Stomach (tissue), 19 donors: ENCODE measurements around the gene BID. TPM values are rescaled to one million over a fixed set of nuclear protein-coding genes. Genes with fewer than 3 reads are reported as not detected.
A peak's percentile ranks its signal among the peaks of the same experiment; 100 is the strongest.

Experiments
- DNase-seq, 2 donors: peaks; one replicate each; pipeline versions ENCODE4 v3.0.0 to v3.0.0-alpha.2; 2013 to 2019
- H3K27ac ChIP-seq, 5 donors: fragments of 200-600 bp in 4 of 5; sonication (generic) in 4 of 5; one replicate each; pipeline ENCODE4 v1.5.1; 2013 to 2019; ENCODE audit warnings: mild to moderate bottlenecking in 1 of 5, moderate library complexity in 1 of 5
- H3K27me3 ChIP-seq, 3 donors: fragments of 200-600 bp; sonication (generic); one replicate each; pipeline ENCODE4 v1.5.1; 2017 to 2019; ENCODE audit warnings: mixed run types in 1 of 3
- H3K36me3 ChIP-seq, 4 donors: fragments of 200-600 bp; sonication (generic); 1 replicate in 3 of 4; 2 replicates in 1 of 4; pipeline ENCODE4 v1.5.1; 2016 to 2019
- H3K4me1 ChIP-seq, 4 donors: fragments of 200-600 bp; sonication (generic); one replicate each; pipeline ENCODE4 v1.5.1; 2016 to 2019
- H3K4me3 ChIP-seq, 4 donors: fragments of 200-600 bp; sonication (generic) in 3 of 4; one replicate each; pipeline ENCODE4 v1.5.1; 2016 to 2019; ENCODE audit warnings: mild to moderate bottlenecking in 1 of 4
- H3K9me3 ChIP-seq, 4 donors: fragments of 200-600 bp; sonication (generic); one replicate each; pipeline ENCODE4 v1.5.1; 2016 to 2019
- EP300 ChIP-seq: sonication (generic); formaldehyde crosslinking; IDR thresholded peaks from one replicate; pipeline ENCODE4 v1.6.1; 2017; ENCODE audit warnings: antibody characterized with exemption
- POLR2A ChIP-seq, 4 donors: fragments of 450-650 bp; IDR thresholded peaks; one replicate each; pipeline ENCODE4 v1.6.1; 2016; ENCODE audit warnings: antibody characterized with exemption in 4 of 4, control low read depth in 2 of 4, mild to moderate bottlenecking in 1 of 4, moderate library complexity in 1 of 4
- POLR2AphosphoS5 ChIP-seq, 3 donors: sonication (generic); formaldehyde crosslinking; IDR thresholded peaks; one replicate each; pipeline ENCODE4 v1.6.1; 2016; ENCODE audit warnings: antibody characterized with exemption in 3 of 3
- WGBS, 5 donors: extraction: QIAGEN DNeasy Blood & Tissue Kit in 3 of 5; methylation state at CpG; one replicate each; pipeline versions ENCODE4 v1.1.5 to v1.1.7; 2013 to 2018; 5-methylcytosine and 5-hydroxymethylcytosine counted together
- intact Hi-C: fragments of 100-400 bp; cut with DNase I; formaldehyde crosslinking; loops from one replicate; pipeline ENCODE4 v1.15.1; 2023; ENCODE audit warnings: low total_unique reads
- long read RNA-seq, 10 donors: transcript quantifications; one replicate each; lab custom pipeline, GENCODE V29; 2026
- polyA plus RNA-seq, 3 donors: library from polyadenylated mRNA; stranded (reverse); fragments of 200-250 nt; gene quantifications; one replicate each; pipeline ENCODE4 v1.2.3, GENCODE V29; 2013
- total RNA-seq, 5 donors: library from RNA; depleted of rRNA; stranded (reverse); fragments of >200 nt; gene quantifications; one replicate each; pipeline versions ENCODE4 v1.1.0 to v1.2.3, GENCODE V29; 2014 to 2016
- TF ChIP-seq, protein P1 (sequence below), 7 experiments: fragments of 450-650 bp in 4 of 7; fragments of 200-600 bp in 3 of 7; sonication (generic) in 3 of 7; IDR thresholded peaks; one replicate each; pipeline ENCODE4 v1.5.1; 2016 to 2019; ENCODE audit warnings: antibody characterized with exemption in 7 of 7, control low read depth in 2 of 7, mild to moderate bottlenecking in 1 of 7
- donor health status: healthy with polysubstance abuse.
- donor health status: Bipolar disorder and iron deficiency.
- donor health status: healthy.

The BID gene
- 10 to 100 TPM in 4 of 5 donors, 1 to 10 TPM in 1; 1.2 to 50.9 (median 24.0) TPM for total RNA-seq
- 10 to 100 TPM; 15.2 to 24.4 (median 15.3) TPM for polyA plus RNA-seq
- long read RNA-seq, donor 1, transcript BID-215 (6 exons, 2,199 nt): major isoform, 5 of 6 reads
- long read RNA-seq, donor 1, partial matches to known transcripts: 0 of 6 reads
- long read RNA-seq, donor 1, other reads (novel, unspliced or antisense): 0 of 6 reads
- long read RNA-seq, donor 2, partial matches to known transcripts: 0 of 5 reads
- long read RNA-seq, donor 2, other reads (novel, unspliced or antisense): 0 of 5 reads
- long read RNA-seq, donor 3, transcript BID-215 (6 exons, 2,199 nt): major isoform, 5 of 7 reads
- long read RNA-seq, donor 3, partial matches to known transcripts: 0 of 7 reads
- long read RNA-seq, donor 3, other reads (novel, unspliced or antisense): 0 of 7 reads
- long read RNA-seq, donor 4: 0 reads
- long read RNA-seq, donor 5, partial matches to known transcripts: 0 of 6 reads
- long read RNA-seq, donor 5, other reads (novel, unspliced or antisense): 0 of 6 reads
- long read RNA-seq, donor 6, transcript BID-215 (6 exons, 2,199 nt): major isoform, 16 of 21 reads
- long read RNA-seq, donor 6, partial matches to known transcripts: 0 of 21 reads
- long read RNA-seq, donor 6, other reads (novel, unspliced or antisense): 0 of 21 reads
- long read RNA-seq, donor 7, transcript BID-215 (6 exons, 2,199 nt): major isoform, 8 of 12 reads
- long read RNA-seq, donor 7, partial matches to known transcripts: 0 of 12 reads
- long read RNA-seq, donor 7, other reads (novel, unspliced or antisense): 0 of 12 reads
- long read RNA-seq, donor 8, transcript BID-215 (6 exons, 2,199 nt): major isoform, 7 of 8 reads
- long read RNA-seq, donor 8, partial matches to known transcripts: 0 of 8 reads
- long read RNA-seq, donor 8, other reads (novel, unspliced or antisense): 0 of 8 reads
- long read RNA-seq, donor 9, transcript BID-215 (6 exons, 2,199 nt): major isoform, 6 of 9 reads
- long read RNA-seq, donor 9, partial matches to known transcripts: 0 of 9 reads
- long read RNA-seq, donor 9, other reads (novel, unspliced or antisense): 0 of 9 reads
- long read RNA-seq, donor 10, partial matches to known transcripts: 0 of 4 reads
- long read RNA-seq, donor 10, other reads (novel, unspliced or antisense): 0 of 4 reads

DNA sequence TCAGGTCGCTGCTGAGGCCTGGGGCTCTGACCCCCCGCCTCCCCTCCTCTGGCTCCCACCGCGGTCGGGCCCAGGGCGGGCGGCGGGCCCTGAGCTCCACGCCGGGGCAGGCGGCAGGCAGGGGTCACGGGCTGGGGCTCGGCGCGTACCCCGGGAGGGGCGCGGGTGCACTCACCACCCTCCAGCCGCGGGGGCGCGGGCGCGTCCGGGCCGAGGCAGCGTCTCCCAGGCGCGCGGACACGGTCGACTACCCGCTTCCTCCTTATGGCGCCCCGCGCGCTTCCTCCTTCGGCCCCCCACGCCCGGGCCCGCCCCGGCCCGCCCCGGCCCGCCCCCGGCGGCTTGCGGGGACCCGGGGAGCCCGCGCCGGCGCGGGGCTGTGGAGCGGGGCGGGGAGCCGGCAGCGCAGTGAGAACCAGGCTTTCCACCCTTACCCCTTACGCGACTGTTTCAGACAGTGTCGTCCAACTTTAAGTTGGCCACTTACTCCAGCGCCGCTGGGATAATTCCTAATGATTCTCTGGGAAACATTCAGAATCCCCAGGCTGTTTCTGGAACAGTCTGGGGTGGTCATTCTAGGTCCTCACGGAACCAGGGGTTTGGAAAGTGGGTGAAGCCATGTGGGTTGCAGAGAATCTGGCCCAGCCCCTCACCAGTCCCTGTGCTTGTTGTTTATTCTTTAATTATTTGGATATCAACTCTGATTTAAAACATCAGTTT, at the start of gene BID:
BID (minus strand) TSS at position 264 of the 720 bp plus-strand sequence. CDS start 24,353 bp downstream, outside the sequence.
- H3K4me1 ChIP-seq: peaks cover 12 to 61% (median 32%) of the 10 kb centered on the region in 4 donors
- peak within 1 kb of the TSS; percentile 55 to 85 (median 75) for H3K27ac ChIP-seq
- no peaks in the 10 kb centered on the region for H3K27me3 ChIP-seq
- H3K9me3 ChIP-seq: no peaks in the 10 kb centered on the region
- WGBS, 5 donors: 0% methylated on average over 1 to 59 of the region's 64 CpGs
- no peaks in the 10 kb centered on the region for H3K36me3 ChIP-seq
- peak; percentile 60 to 77 for DNase-seq
- H3K4me3 ChIP-seq: peak within 1 kb of the TSS; percentile 81 to 89 (median 83)
- intact Hi-C loops: no loop called here
- peak in 2 of 3 donors; percentile 7 to 35 for TF ChIP-seq POLR2AphosphoS5 (IDR thresholded peaks at IDR 0.05)
- TF ChIP-seq, protein P1, sequence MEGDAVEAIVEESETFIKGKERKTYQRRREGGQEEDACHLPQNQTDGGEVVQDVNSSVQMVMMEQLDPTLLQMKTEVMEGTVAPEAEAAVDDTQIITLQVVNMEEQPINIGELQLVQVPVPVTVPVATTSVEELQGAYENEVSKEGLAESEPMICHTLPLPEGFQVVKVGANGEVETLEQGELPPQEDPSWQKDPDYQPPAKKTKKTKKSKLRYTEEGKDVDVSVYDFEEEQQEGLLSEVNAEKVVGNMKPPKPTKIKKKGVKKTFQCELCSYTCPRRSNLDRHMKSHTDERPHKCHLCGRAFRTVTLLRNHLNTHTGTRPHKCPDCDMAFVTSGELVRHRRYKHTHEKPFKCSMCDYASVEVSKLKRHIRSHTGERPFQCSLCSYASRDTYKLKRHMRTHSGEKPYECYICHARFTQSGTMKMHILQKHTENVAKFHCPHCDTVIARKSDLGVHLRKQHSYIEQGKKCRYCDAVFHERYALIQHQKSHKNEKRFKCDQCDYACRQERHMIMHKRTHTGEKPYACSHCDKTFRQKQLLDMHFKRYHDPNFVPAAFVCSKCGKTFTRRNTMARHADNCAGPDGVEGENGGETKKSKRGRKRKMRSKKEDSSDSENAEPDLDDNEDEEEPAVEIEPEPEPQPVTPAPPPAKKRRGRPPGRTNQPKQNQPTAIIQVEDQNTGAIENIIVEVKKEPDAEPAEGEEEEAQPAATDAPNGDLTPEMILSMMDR (IDR thresholded peaks at IDR 0.05): no peak

DNA sequence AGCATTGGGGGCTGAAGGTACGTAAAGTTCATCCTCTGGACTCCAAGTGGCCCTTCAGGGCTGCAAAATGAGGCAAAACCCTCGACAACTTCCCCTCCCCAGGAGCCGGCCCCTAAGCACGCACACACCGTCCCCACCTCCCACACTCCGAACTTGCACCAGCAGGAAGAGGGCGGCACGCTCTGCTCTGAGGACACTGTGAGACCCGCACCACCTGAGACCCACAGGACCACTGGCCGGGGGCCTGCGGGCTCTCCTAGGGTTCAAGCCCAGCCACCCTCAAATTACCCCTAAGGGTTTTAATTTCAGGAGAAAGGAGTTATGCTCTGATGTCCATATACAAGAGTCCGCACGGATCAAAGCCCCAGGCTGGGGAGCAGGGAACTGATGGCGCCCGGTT, 49.7 kb upstream of the BID start:
- no peaks in the 10 kb centered on the region for H3K9me3 ChIP-seq
- H3K36me3 ChIP-seq: peaks cover 0 to 85% (median 71%) of the 10 kb centered on the region in 4 donors
- no peak for DNase-seq
- H3K4me1 ChIP-seq: no peaks in the 10 kb centered on the region
- intact Hi-C loops: no loop called here
- 92 to 96% (median 93%) methylated on average over 13 to 15 of the region's 15 CpGs for WGBS, 5 donors
- no peak for TF ChIP-seq POLR2AphosphoS5 (IDR thresholded peaks at IDR 0.05)
- TF ChIP-seq, protein P1 (IDR thresholded peaks at IDR 0.05): no peak
- TF ChIP-seq EP300: no peak
- no peak for TF ChIP-seq POLR2A (IDR thresholded peaks at IDR 0.05)
- no peak overlapping the region for H3K27ac ChIP-seq
- no peak overlapping the region for H3K4me3 ChIP-seq
- no peaks in the 10 kb centered on the region for H3K27me3 ChIP-seq

DNA sequence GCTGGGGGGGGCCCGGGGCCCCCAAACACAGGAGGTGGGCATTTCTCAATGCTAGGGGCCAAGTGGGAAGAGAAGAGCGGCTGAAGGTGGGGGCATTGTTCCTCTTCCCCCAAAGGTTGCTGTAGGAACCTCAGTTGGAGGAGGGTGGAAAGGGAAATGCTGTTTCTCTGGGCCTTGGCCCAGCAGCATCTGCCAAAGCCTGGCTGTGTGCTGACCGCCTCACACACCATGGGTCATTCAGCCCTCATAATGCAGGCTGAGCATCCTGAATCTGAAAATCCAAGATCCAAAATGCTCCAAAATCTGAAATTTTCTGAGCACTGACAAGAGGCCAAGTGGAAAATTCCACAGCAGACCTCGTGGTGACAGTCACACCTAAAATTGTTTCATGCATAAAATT, 49.0 kb upstream of the BID start:
- intact Hi-C loops: no loop called here
- peaks cover 0 to 86% (median 72%) of the 10 kb centered on the region in 4 donors for H3K36me3 ChIP-seq

More for the DNA sequence above, 49.0 kb upstream of the BID start:
- no peak for DNase-seq
- no peaks in the 10 kb centered on the region for H3K9me3 ChIP-seq
- H3K4me3 ChIP-seq: no peak overlapping the region
- no peak overlapping the region for H3K27ac ChIP-seq
- WGBS, 5 donors: 87 to 93% (median 91%) methylated on average over 4 of the region's 4 CpGs
- TF ChIP-seq POLR2A (IDR thresholded peaks at IDR 0.05): no peak
- no peak for TF ChIP-seq POLR2AphosphoS5 (IDR thresholded peaks at IDR 0.05)
- TF ChIP-seq, protein P1 (IDR thresholded peaks at IDR 0.05): no peak
- no peak for TF ChIP-seq EP300
- no peaks in the 10 kb centered on the region for H3K4me1 ChIP-seq
- H3K27me3 ChIP-seq: no peaks in the 10 kb centered on the region
